Urinary bladder (tissue), 4 donors: ENCODE measurements around the gene CFHR5. TPM values are rescaled to one million over a fixed set of nuclear protein-coding genes. Genes with fewer than 3 reads are reported as not detected.

ENCODE experiments used
- DNase-seq: peaks from one replicate; pipeline ENCODE4 v3.0.0-alpha.2; 2015; ENCODE audit errors: extremely low spot score
- H3K27ac ChIP-seq: one replicate; pipeline ENCODE4 v1.5.1; 2013; ENCODE audit warnings: low read depth, mild to moderate bottlenecking, moderate library complexity
- H3K36me3 ChIP-seq: one replicate; pipeline ENCODE4 v1.6.1; 2013; ENCODE audit warnings: mild to moderate bottlenecking, moderate library complexity; ENCODE audit not compliant: insufficient read depth
- H3K4me1 ChIP-seq: one replicate; pipeline ENCODE4 v1.6.1; 2013; ENCODE audit warnings: mild to moderate bottlenecking, moderate library complexity; ENCODE audit not compliant: insufficient read depth
- H3K4me3 ChIP-seq: one replicate; pipeline ENCODE4 v1.5.1; 2013; ENCODE audit warnings: low read depth, low read length
- WGBS: extraction: QIAGEN DNeasy Blood & Tissue Kit; methylation state at CpG from one replicate; pipeline ENCODE4 v1.1.7; 2013; 5-methylcytosine and 5-hydroxymethylcytosine counted together
- polyA plus RNA-seq: library from polyadenylated mRNA; stranded (reverse); fragments of 200-250 nt; gene quantifications from one replicate; pipeline ENCODE4 v1.2.3, GENCODE V29; 2013
- small RNA-seq: library from RNA; depleted of rRNA; stranded (forward); fragments of <200 nt; gene quantifications from one replicate; pipeline ENCODE3, GENCODE V24; 2014
- total RNA-seq: library from RNA; depleted of rRNA; stranded (reverse); fragments of >200 nt; gene quantifications from one replicate; pipeline ENCODE4 v1.2.3, GENCODE V29; 2014
- donor health status: healthy with polysubstance abuse.
- donor health status: healthy.

The CFHR5 gene
- total and polyA plus RNA-seq, 2 donors = 0.05 TPM; not detected in 1

- DNase-seq = no peak
- Histone ChIP-seq H3K4me3 (no peak overlapping the region), H3K27ac (no peak overlapping the region), H3K36me3 (no peaks in the 10 kb centered on the region), H3K4me1 (no peaks in the 10 kb centered on the region)
- WGBS = 85% methylated on average over 3 of the region's 3 CpGs
Observed at GRCh38 chr1:197036861-197037260, 59.5 kb downstream of the CFHR5 start.

- no peaks in the 10 kb centered on the region for H3K4me1 ChIP-seq
- DNase-seq = no peak
- no peak overlapping the region for H3K4me3 ChIP-seq
- no peak overlapping the region for H3K27ac ChIP-seq
- H3K36me3 ChIP-seq = no peaks in the 10 kb centered on the region
- 69% methylated on average over 7 of the region's 7 CpGs for WGBS
Observed at GRCh38 chr1:197041486-197042353, 64.4 kb downstream of the CFHR5 start.

DNA sequence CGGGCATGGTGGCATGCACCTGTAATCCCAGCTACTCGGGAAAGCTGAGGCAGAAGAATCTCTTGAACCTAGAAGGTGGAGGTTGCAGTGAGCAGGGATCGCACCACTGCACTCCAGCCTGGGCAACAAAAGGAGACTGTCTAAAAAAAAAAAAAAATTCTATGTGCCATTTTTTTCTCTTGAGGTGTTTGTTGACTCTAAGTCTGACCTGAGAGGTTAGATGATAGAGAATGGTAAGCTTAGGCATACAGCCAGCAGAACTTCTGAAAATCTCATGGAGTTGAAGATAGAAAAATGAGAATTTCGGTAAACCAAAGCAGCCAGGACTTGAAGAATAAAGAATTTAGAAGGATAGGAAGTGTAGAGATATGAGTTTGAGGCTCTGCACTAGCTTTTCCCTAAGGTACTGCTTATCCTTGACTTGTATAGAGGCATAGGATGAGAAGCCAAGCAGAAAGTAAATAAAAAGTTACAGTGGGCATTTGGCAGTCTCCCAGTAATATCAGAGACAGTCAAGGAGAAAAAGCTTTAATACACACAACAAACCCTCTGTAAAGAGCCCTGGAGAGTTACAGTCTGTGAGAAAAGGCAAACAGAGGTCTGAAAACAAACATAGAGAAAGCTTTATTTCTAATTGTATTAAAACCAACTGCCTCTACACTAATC lies 65.5 kb downstream of the CFHR5 start:
- WGBS = 83% methylated on average over 4 of the region's 4 CpGs
- Histone ChIP-seq H3K4me3 (no peak overlapping the region), H3K4me1 (no peaks in the 10 kb centered on the region), H3K36me3 (no peaks in the 10 kb centered on the region), H3K27ac (no peak overlapping the region)
- no peak for DNase-seq

GRCh38 chr1:197049100-197049499 lies 71.7 kb downstream of the CFHR5 start:
- no peak for DNase-seq
- no peak overlapping the region for H3K4me3 ChIP-seq

More at GRCh38 chr1:197049100-197049499, 71.7 kb downstream of the CFHR5 start:
- H3K36me3 ChIP-seq = no peaks in the 10 kb centered on the region
- no peak overlapping the region for H3K27ac ChIP-seq
- no peaks in the 10 kb centered on the region for H3K4me1 ChIP-seq

Small RNA genes lying within 50 kb of the gene (small RNA-seq; reads per million reads assigned to genes)
- gene AL139418.1 = not detected

Other genes starting within 250 kb of the CFHR5 start
- 0.48 TPM for gene CFHR3, start 202.7 kb upstream of the CFHR5 start, total RNA-seq
- gene CFHR3, start 202.7 kb upstream of the CFHR5 start, polyA plus RNA-seq = 0.10 TPM
- 1.2 TPM for gene CFHR1, start 157.8 kb upstream of the CFHR5 start, total RNA-seq
- 0.39 TPM for gene CFHR1, start 157.8 kb upstream of the CFHR5 start, polyA plus RNA-seq
- not detected for gene CFHR4, start 89.5 kb upstream of the CFHR5 start, total RNA-seq
- gene CFHR4, start 89.5 kb upstream of the CFHR5 start, polyA plus RNA-seq = 0.04 TPM
- gene CFHR2, start 33.8 kb upstream of the CFHR5 start, total RNA-seq = not detected
- gene CFHR2, start 33.8 kb upstream of the CFHR5 start, polyA plus RNA-seq = 0.34 TPM
- gene F13B, start 89.7 kb downstream of the CFHR5 start, total RNA-seq = not detected
- 0.05 TPM for gene F13B, start 89.7 kb downstream of the CFHR5 start, polyA plus RNA-seq
- gene ASPM, start 169.1 kb downstream of the CFHR5 start, total RNA-seq = 48.5 TPM
- gene ASPM, start 169.1 kb downstream of the CFHR5 start, polyA plus RNA-seq = 0.11 TPM
- 51.4 TPM for gene ZBTB41, start 223.7 kb downstream of the CFHR5 start, total RNA-seq
- 4.4 TPM for gene ZBTB41, start 223.7 kb downstream of the CFHR5 start, polyA plus RNA-seq